ENCODE measurements around the gene CGB2.

GRCh38 chr19:49057636-49058234 is 26.0 kb downstream of the CGB2 start, which contains the start of gene CGB7:
- TF ChIP-seq ZNF584 (CRISPR knock-in tag; IDR thresholded peaks at IDR 0.05; ENCODE audit: low read depth) = no peak
- no peak for TF ChIP-seq CTCF (IDR thresholded peaks at IDR 0.05 in 2 of 3, conservative IDR thresholded peaks at IDR 0.05 in 1 of 3; ENCODE audit: insufficient read depth in 2 of 3, low read depth in 1 of 3, low read length in 3 of 3)
- TF ChIP-seq, protein P1, sequence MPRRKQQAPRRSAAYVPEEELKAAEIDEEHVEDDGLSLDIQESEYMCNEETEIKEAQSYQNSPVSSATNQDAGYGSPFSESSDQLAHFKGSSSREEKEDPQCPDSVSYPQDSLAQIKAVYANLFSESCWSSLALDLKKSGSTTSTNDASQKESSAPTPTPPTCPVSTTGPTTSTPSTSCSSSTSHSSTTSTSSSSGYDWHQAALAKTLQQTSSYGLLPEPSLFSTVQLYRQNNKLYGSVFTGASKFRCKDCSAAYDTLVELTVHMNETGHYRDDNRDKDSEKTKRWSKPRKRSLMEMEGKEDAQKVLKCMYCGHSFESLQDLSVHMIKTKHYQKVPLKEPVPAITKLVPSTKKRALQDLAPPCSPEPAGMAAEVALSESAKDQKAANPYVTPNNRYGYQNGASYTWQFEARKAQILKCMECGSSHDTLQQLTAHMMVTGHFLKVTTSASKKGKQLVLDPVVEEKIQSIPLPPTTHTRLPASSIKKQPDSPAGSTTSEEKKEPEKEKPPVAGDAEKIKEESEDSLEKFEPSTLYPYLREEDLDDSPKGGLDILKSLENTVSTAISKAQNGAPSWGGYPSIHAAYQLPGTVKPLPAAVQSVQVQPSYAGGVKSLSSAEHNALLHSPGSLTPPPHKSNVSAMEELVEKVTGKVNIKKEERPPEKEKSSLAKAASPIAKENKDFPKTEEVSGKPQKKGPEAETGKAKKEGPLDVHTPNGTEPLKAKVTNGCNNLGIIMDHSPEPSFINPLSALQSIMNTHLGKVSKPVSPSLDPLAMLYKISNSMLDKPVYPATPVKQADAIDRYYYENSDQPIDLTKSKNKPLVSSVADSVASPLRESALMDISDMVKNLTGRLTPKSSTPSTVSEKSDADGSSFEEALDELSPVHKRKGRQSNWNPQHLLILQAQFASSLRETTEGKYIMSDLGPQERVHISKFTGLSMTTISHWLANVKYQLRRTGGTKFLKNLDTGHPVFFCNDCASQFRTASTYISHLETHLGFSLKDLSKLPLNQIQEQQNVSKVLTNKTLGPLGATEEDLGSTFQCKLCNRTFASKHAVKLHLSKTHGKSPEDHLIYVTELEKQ (CRISPR knock-in tag; IDR thresholded peaks at IDR 0.05) = no peak
- TF ChIP-seq PREB (CRISPR knock-in tag; IDR thresholded peaks at IDR 0.05) = no peak
- no peak for TF ChIP-seq TEAD2 (tag; IDR thresholded peaks at IDR 0.05)
- no peak for TF ChIP-seq TAF15 (IDR thresholded peaks at IDR 0.05; ENCODE audit: low read depth, low read length)
- no peak for TF ChIP-seq ZNF780A (CRISPR knock-in tag; IDR thresholded peaks at IDR 0.05)
- TF ChIP-seq POLR2A (conservative IDR thresholded peaks at IDR 0.05) = no peak
- TF ChIP-seq HIVEP1 (CRISPR knock-in tag; IDR thresholded peaks at IDR 0.05) = no peak
- TF ChIP-seq NR1H2 (CRISPR knock-in tag; IDR thresholded peaks at IDR 0.05) = no peak
- TF ChIP-seq SMARCA5 (IDR thresholded peaks at IDR 0.05) = no peak
- TF ChIP-seq NR2C2 (CRISPR knock-in tag; IDR thresholded peaks at IDR 0.05) = no peak
- no peak for TF ChIP-seq NR2C2 (tag; IDR thresholded peaks at IDR 0.05)
- no peak for TF ChIP-seq ZNF436 (CRISPR knock-in tag; IDR thresholded peaks at IDR 0.05)

All from K562 (cell line).